ENCODE results near the gene CBL.

CBL gene

DNA sequence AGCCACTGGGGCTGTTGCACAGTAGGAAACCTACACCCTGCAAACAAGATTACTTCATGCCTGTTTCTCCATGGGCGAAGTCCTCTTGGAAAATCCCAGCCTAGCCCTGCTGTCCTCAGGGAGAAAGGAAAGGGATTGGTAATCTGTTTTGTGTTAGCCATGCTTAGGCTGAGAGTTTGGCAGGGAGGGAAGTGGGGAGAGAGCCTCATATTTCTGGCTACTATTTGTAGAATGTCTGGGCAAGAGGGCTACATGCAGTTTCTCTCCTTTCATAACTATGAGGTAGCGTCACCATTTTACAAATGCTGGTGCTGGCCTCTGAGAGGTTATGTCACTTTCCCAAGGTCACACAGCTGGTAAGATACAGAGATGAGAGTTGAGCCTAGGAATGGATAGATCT lies 141.1 kb downstream of the CBL start:
- no peak for DNase-seq (ENCODE audit: low spot score)

DNA sequence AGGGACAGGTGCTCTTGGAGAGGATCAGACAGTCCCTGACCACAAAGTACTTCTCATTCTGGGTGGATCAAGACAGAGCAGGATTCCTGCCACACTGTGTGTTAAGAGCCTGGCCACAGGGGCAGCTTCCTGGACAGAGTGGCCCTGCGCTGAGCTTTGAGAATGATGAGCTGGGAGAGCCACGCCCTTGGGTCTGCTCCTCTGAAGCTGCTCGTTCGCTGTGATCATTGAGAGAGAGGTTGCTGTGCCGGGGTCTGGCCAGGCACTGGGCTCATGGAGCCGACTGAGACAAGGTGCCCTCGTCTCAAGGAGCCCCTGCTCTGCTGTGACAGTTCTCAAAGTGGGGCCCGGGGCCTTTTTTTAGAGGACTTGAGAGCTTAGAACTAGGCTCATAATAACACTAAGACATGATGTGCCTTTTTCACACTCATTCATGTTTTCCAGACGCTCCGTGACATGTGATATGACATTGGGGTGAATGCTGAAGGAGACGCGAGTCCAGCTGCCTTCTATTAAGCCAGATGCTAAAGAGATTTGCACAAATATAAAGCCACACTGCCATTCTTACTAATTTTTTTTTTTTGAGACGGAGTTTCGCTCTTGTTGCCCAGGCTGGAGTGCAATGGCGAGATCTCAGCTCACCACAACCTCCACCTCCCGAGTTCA lies 141.9 kb downstream of the CBL start:
- no peak for DNase-seq (ENCODE audit: low spot score)

DNA sequence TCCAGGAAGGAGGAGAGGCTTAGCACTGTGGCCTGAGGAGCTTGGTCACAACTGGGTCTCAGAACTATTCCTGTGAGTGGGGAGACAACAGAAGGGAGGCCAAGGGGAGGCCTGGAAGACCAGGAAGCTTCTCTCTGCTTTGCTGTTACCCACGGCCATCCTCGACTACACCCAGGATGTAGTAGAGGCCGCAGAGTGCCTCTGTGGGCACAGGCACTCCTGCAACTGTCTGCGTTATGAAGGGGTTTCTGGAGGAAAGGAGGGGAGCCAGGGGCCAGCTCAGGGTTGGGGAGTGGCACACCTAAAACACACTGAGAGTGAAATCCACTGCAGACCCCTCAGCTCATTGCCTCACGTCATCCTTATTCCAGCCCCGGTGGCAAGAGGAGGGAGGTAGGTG lies 144.2 kb downstream of the CBL start:
- DNase-seq (ENCODE audit: low spot score), result no peak

DNA sequence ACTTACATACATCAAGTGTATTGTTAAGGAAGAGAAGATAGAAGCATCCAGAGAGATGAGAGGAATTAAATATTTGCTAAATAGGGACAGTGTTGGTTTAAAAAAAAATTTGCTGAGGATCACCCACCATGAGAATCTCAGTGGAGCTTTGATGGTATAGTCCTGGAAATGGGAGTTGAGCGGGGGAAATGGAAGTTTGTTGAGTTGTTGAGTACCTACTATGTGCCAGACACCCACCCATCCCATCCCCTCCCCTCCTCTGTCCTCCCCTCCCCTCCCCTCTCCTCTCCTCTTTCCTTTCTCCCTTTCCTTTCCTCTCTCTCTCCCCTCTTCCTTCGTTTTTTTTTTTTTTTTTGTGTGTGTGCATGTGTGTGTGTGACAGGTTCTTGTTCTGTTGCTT lies 145.1 kb downstream of the CBL start:
- DNase-seq (ENCODE audit: low spot score), result no peak

DNA sequence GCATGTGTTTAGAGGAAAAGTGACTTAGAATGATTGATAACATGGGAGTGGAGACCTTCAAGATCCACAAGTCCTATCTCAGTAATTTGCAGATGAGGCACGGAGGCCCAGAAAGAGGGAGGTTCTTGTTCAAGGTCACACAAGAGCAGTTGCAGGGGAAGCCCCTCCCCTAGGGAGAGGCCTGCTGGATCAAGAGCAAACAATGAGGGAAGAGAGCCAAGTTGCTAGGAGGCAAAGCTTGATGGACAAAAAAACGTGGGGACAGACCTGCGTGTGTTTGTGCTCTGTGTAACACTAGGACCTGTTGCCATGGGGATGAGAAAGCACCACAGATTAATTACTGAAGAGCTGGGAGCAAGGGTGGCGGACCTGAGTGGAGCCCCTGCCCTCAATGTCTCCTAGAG lies 146.7 kb downstream of the CBL start:
- DNase-seq (ENCODE audit: low spot score), result no peak

DNA sequence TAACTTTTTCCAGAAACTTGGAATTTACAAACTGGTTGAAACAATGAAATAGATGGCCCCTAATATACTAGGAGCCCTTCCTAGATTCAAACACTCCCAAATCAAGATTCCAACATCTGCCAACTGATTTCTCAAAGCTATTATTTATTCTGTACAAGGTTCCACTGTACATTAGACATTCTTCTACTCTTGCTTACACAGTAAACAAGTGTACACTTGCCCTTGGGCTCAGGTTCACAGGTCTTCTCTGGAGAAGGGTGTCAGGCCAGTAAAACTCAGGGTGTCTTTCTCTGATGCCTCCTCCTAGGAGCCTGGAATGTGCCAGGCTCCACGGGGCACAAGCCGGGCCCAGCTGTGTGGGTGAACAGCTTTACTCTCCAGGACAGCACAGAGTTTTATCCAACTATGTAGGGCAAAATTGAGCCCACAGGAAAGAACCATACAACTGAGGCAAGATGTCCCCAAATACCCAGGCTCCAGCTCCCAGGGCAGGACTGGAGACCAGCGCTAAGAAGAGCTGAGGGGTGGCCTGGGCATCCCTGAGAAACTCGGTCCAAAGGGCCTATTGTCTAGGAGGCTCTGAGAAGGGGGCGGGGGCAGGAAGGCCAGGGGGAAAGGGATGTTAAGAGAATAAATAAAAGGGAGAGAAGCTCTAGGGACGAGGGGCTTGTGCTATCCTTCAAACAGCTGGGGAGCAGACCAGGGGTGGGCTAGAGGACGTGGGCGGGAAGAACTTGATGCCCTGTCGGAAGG lies 149.1 kb downstream of the CBL start:
- no peak for DNase-seq (ENCODE audit: low spot score)

DNA sequence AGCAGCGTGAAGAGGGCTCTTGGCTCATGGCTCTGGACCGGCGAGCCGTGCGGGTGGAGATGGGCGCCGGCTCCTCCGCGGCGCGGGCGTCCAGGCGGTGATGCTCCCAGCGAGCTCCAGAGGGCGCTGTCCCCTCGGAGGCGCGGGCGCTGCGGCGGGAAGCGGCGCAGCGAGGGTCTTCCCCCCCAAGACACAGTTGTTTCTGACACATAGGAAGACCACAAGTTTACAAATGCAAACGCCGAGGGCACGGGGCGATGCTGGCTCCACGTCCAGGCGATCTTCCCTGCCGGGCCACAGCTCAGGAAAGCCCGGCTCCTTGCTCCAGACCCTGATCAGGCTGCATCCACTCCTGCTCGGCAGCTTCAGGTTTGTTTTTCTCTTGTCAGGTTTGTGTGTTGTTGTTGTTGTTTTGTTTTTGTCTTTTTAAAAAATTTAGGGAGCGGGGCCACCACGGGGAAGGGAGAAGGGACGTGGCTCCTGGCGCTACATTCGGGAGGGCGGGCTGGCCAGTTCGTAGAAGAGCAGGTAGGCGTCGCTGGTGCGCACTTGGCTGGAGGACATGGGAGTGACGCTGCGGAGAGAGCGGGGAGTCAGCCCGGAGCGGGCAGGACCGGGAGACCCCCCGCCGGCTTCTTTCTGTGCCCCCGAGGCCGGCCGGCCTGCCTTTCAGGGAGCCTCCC lies 150.4 kb downstream of the CBL start:
- peak; percentile 72 for DNase-seq (ENCODE audit: low spot score)

DNA sequence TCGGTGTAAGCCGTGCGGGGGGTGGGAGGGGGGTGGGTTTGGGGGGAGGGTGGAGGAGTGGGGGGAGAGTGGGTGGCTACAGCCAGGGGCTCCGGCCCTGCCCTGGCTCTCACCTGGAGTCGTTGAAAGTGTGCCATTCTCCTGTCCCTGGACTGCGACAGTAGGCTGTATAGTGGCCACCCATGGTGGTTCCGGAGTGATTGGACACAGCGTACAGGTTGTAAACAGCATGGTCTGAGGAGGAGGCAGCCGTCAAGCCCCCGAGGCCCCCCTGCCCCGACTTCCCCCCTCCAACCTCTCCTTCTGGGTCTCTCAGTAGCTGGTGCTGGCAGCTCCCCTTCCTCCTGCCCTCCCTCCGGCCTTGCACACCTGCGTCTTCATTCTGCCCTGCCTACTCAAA lies 150.9 kb downstream of the CBL start:
- no peak for DNase-seq (ENCODE audit: low spot score)
